Retinal pigment epithelial cell (primary cell): ENCODE results near the gene CLDN19.
A peak's percentile ranks its signal among the peaks of the same experiment; 100 is the strongest.

Experiments
- DNase-seq: peaks from one replicate; pipeline ENCODE4 v3.0.0-alpha.2; 2010; ENCODE audit warnings: low read depth
- H3K4me3 ChIP-seq: 2 replicates; pipeline ENCODE4 v1.5.1; 2011; ENCODE audit warnings: mild to moderate bottlenecking, low read length, control low read depth, moderate library complexity
- CTCF ChIP-seq: conservative IDR thresholded peaks from 2 replicates; pipeline ENCODE4 v1.5.1; 2011; ENCODE audit warnings: low read depth, low read length, control low read depth, inconsistent platforms

The CLDN19 gene

GRCh38 chr1:42750041-42750440 is 10.0 kb upstream of the CLDN19 start:
- no peak overlapping the region for H3K4me3 ChIP-seq
- no peak for TF ChIP-seq CTCF
- DNase-seq: no peak

GRCh38 chr1:42748461-42749410 is 8.7 kb upstream of the CLDN19 start:
- TF ChIP-seq CTCF: no peak
- H3K4me3 ChIP-seq: no peak overlapping the region
- no peak for DNase-seq

GRCh38 chr1:42748021-42748420 is 8.0 kb upstream of the CLDN19 start:
- TF ChIP-seq CTCF: no peak
- DNase-seq: no peak
- H3K4me3 ChIP-seq: no peak overlapping the region

GRCh38 chr1:42747125-42747524 is 7.1 kb upstream of the CLDN19 start:
- DNase-seq: no peak
- TF ChIP-seq CTCF: peak; percentile 85

GRCh38 chr1:42746436-42747105 is 6.5 kb upstream of the CLDN19 start:
- H3K4me3 ChIP-seq: no peak overlapping the region
- no peak for TF ChIP-seq CTCF
- no peak for DNase-seq

More at GRCh38 chr1:42747125-42747524, 7.1 kb upstream of the CLDN19 start:
- H3K4me3 ChIP-seq: no peak overlapping the region

GRCh38 chr1:42745851-42746250 is 5.8 kb upstream of the CLDN19 start:
- DNase-seq: peak; percentile 88
- TF ChIP-seq CTCF: no peak
- no peak overlapping the region for H3K4me3 ChIP-seq

- H3K4me3 ChIP-seq: no peak overlapping the region
- TF ChIP-seq CTCF: no peak
- no peak for DNase-seq
Measured at GRCh38 chr1:42744148-42744413, 4.0 kb upstream of the CLDN19 start.
